ENCODE measurements around the gene NME7. TPM values are rescaled to one million over a fixed set of nuclear protein-coding genes. Genes with fewer than 3 reads are reported as not detected.

Gene NME7
- total and polyA plus RNA-seq, 4 donors = 6.2 to 43.7 (median 18.0) TPM

GRCh38 chr1:169150641-169151337, 216.8 kb downstream of the NME7 start:
- no peak overlapping the region for H3K4me3 ChIP-seq
- no peak overlapping the region for H3K27ac ChIP-seq (ENCODE audit: low read depth in 1 of 2, low read length in 1 of 2)
- no peak for ATAC-seq (ENCODE audit: insufficient read depth, low FRiP score)
- H3K27me3 ChIP-seq (ENCODE audit: control insufficient read depth in 3 of 3, insufficient read depth in 3 of 3, low read length in 2 of 3) = no peaks in the 10 kb centered on the region
- no peak overlapping the region for H3K9ac ChIP-seq (ENCODE audit: insufficient read depth in 1 of 2, low read length in 2 of 2)
- 84 to 91% methylated on average over 4 of the region's 4 CpGs for WGBS, 2 donors
- DNase-seq = no peak
- H3K9me3 ChIP-seq (ENCODE audit: control insufficient read depth in 4 of 4, insufficient read depth in 3 of 4, low read length in 3 of 4) = peaks cover 0 to 2% (median 0%) of the 10 kb centered on the region in 4 donors
- no peaks in the 10 kb centered on the region for H3K36me3 ChIP-seq (ENCODE audit: control insufficient read depth in 4 of 4, insufficient read depth in 4 of 4, low read length in 4 of 4)
- no peak for TF ChIP-seq CTCF (IDR thresholded peaks at IDR 0.05; ENCODE audit: control extremely low read depth, extremely low read depth)
- H3K4me1 ChIP-seq (ENCODE audit: control insufficient read depth in 5 of 5, insufficient read depth in 5 of 5, low read length in 5 of 5) = peaks cover 0 to 2% (median 0%) of the 10 kb centered on the region in 5 donors

GRCh38 chr1:169149555-169150286, 217.9 kb downstream of the NME7 start:
- Histone ChIP-seq H3K4me3 (no peak overlapping the region), H3K4me1 (ENCODE audit: control insufficient read depth in 5 of 5, insufficient read depth in 5 of 5, low read length in 5 of 5) (peaks cover 0 to 2% (median 0%) of the 10 kb centered on the region in 5 donors), H3K36me3 (ENCODE audit: control insufficient read depth in 4 of 4, insufficient read depth in 4 of 4, low read length in 4 of 4) (no peaks in the 10 kb centered on the region), H3K27ac (ENCODE audit: low read depth in 1 of 2, low read length in 1 of 2) (no peak overlapping the region), H3K27me3 (ENCODE audit: control insufficient read depth in 3 of 3, insufficient read depth in 3 of 3, low read length in 2 of 3) (no peaks in the 10 kb centered on the region), H3K9ac (ENCODE audit: insufficient read depth in 1 of 2, low read length in 2 of 2) (no peak overlapping the region), H3K9me3 (ENCODE audit: control insufficient read depth in 4 of 4, insufficient read depth in 3 of 4, low read length in 3 of 4) (peaks cover 0 to 2% (median 0%) of the 10 kb centered on the region in 4 donors)
- no peak for DNase-seq
- WGBS, 2 donors = 81 to 86% methylated on average over 2 of the region's 2 CpGs
- no peak for ATAC-seq (ENCODE audit: insufficient read depth, low FRiP score)
- no peak for TF ChIP-seq CTCF (IDR thresholded peaks at IDR 0.05; ENCODE audit: control extremely low read depth, extremely low read depth)

DNA sequence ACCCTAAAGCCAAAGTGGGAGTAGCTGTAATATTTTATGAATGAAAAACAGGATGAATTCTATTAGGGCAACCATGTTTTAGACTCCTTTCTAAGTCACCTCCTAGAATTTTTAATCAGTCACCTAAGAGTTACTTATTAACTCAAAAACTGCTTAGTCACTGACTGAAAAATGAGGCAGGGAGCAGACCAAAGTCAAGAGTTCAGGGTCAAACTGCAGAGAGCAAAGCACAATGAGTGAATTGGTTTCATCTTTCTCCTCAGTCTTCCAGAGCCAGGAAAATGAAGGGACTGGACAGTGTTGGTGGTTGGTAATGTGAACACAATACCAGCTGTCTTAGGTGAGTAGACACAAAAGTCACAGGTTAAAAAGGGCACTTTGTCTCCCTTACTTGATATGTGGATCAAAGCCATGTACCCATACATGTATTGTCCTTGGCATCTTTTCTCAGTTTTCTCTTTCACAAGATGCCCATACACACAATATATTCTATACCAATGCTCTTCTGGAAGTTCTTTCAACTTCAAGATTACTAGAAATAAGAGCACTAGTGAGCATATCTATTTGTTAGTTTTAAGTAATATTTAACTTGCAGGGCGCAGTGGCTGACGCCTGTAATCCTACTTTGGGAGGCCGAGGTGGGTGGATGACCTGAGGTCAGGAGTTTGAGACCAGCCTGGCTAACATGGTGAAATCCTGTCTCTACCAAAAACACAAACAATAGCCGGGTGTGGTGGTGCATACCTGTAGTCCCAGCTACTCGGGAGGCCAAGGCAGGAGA, 218.9 kb downstream of the NME7 start:
- no peak overlapping the region for H3K9ac ChIP-seq (ENCODE audit: insufficient read depth in 1 of 2, low read length in 2 of 2)
- no peaks in the 10 kb centered on the region for H3K27me3 ChIP-seq (ENCODE audit: control insufficient read depth in 3 of 3, insufficient read depth in 3 of 3, low read length in 2 of 3)
- DNase-seq (peak in 1 of 3 donors; percentile 52), ATAC-seq (ENCODE audit: insufficient read depth, low FRiP score) (no peak)
- 70 to 75% methylated on average over 5 of the region's 5 CpGs for WGBS, 2 donors
- TF ChIP-seq CTCF (IDR thresholded peaks at IDR 0.05; ENCODE audit: control extremely low read depth, extremely low read depth) = no peak
- no peak overlapping the region for H3K4me3 ChIP-seq
- no peak overlapping the region for H3K27ac ChIP-seq (ENCODE audit: low read depth in 1 of 2, low read length in 1 of 2)
- peaks cover 0 to 2% (median 0%) of the 10 kb centered on the region in 4 donors for H3K9me3 ChIP-seq (ENCODE audit: control insufficient read depth in 4 of 4, insufficient read depth in 3 of 4, low read length in 3 of 4)
- H3K4me1 ChIP-seq (ENCODE audit: control insufficient read depth in 5 of 5, insufficient read depth in 5 of 5, low read length in 5 of 5) = peaks cover 0 to 2% (median 0%) of the 10 kb centered on the region in 5 donors
- H3K36me3 ChIP-seq (ENCODE audit: control insufficient read depth in 4 of 4, insufficient read depth in 4 of 4, low read length in 4 of 4) = no peaks in the 10 kb centered on the region

Data from lung (tissue), 12 donors.